Uterus (tissue), 2 donors: ENCODE measurements around the gene KCNMA1.

Source experiments
- CTCF ChIP-seq, 4 experiments: fragments of 200-600 bp in 2 of 4; fragments of 450-650 bp in 2 of 4; sonication (generic) in 2 of 4; IDR thresholded peaks; one replicate each; pipeline ENCODE4 v1.5.1; 2016 to 2019; ENCODE audit warnings: antibody characterized with exemption in 4 of 4, mild to moderate bottlenecking in 2 of 4, moderate library complexity in 1 of 4
- POLR2A ChIP-seq, 2 donors: fragments of 450-650 bp; IDR thresholded peaks; one replicate each; pipeline ENCODE4 v1.6.1; 2016; ENCODE audit warnings: antibody characterized with exemption in 2 of 2, mild to moderate bottlenecking in 1 of 2, moderate library complexity in 1 of 2

DNA sequence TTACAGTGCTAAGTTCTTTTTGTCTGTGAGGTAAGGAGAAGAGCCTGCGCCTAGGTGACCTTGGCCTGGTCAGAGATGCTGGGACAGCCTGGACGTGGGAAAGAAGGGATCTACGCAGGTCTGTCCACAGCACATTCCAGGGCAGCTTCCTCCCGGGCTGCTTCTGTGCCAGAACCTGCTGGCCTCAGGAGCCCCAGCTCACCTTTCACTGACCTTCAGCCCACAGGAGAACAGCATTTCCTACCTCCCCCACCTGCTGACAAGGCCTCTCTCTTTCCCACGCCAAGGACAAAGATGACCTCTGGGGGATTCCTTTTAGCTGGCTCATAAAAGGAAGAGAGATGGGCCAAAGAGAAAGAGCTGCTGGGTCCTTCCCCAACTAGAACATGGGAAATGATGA is 260.6 kb downstream of the KCNMA1 start:
- no peak for TF ChIP-seq CTCF (IDR thresholded peaks at IDR 0.05)
- no peak for TF ChIP-seq POLR2A (IDR thresholded peaks at IDR 0.05)
